Putamen (tissue), 1 donor: ENCODE data around the gene LRP3.

ENCODE experiments used
- DNase-seq: peaks from one replicate; pipeline ENCODE4 v3.0.0-alpha.2; 2016; ENCODE audit warnings: low spot score

The LRP3 gene

DNA sequence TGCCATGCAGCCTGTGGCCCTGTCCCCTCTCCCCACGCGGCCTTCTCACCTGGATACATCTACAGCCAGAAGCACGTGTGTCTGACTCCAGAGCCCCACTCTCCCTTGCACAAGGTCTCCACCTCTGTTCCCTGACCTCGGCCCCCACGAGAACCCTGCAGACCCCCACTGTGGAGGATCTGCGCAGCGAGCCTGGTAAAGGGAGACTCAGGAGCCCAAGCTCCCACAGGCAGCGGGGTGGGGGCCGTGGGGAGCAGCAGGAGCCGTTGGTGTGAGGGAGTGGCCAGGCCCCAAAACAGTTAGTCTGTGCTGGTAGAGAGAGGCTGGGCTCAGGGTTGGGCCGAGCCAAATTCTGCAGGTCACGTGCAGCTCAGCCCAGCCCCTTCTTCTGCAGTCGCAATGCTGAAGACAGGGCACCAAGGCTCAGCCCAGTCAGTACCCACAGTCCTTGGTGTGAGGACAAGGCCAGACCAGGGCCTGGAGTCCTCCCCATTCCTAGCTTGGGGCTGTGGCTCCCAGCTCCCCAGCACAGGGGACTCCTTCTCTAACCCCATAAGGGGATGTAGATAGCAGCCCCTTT, 60.2 kb downstream of the LRP3 start:
- DNase-seq: no peak

DNA sequence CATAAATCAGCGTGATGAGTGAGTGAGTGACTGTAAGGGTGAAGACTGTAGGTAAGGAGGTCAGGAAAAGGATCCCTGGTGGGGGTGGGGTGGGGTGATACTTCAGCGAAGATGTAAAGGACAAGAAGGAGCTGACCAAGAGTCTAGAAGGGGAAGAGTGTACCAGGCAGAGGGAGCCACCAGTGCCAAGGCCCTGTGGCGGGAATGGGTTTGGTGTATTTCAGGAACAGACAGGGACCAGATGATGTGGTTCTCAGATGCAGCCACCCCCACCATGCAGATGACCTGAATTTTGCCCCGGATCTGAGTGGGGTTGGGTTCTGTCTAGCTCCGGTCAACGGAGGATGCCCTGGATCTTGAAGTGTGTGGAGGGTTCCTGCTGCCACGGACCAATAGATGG, 61.7 kb downstream of the LRP3 start:
- DNase-seq: no peak

DNA sequence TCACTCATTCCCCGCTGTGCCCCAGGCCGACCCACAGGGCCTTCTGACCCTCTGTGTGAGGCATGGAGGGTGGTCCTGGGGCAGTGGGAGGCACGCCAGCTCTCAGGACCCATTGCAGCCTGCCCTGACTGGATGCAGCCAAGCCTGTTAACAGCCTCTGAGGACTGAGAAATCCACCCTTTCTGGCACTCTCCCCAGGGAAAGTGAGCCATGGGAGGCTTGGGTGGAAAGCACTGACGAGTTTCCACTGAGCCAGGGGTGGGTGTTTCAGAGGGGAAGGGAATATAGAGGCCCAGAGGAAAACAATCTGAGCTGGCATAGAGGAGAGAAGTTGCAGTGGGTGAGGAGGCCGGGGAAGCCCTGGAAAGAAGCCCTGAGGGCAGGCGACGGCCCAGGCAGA, 62.1 kb downstream of the LRP3 start:
- no peak for DNase-seq

GRCh38 chr19:33257828-33258227, 63.7 kb downstream of the LRP3 start:
- DNase-seq: no peak
